Colonic mucosa (tissue), 4 donors: ENCODE results near the gene TBC1D22A. TPM values are rescaled to one million over a fixed set of nuclear protein-coding genes. Genes with fewer than 3 reads are reported as not detected.

Experiments used
- DNase-seq: peaks from one replicate; pipeline ENCODE4 v3.0.0-alpha.2; 2020
- H3K27ac ChIP-seq: fragments of 200-600 bp; one replicate; pipeline ENCODE4 v1.8.0; 2021
- H3K27me3 ChIP-seq: fragments of 200-600 bp; one replicate; pipeline ENCODE4 v1.8.0; 2021
- H3K36me3 ChIP-seq: fragments of 200-600 bp; one replicate; pipeline ENCODE4 v1.8.0; 2021
- H3K4me1 ChIP-seq: fragments of 200-600 bp; one replicate; pipeline ENCODE4 v1.8.0; 2021; ENCODE audit warnings: mild to moderate bottlenecking
- H3K4me3 ChIP-seq: fragments of 200-600 bp; one replicate; pipeline ENCODE4 v1.8.0; 2021
- H3K9ac ChIP-seq, 2 donors: one replicate each; pipeline ENCODE4 v1.7.0; 2013; ENCODE audit warnings: control low read depth in 2 of 2, low read depth in 2 of 2, low read length in 2 of 2
- H3K9me3 ChIP-seq: fragments of 200-600 bp; one replicate; pipeline ENCODE4 v1.8.0; 2021
- CTCF ChIP-seq: fragments of 200-600 bp; IDR thresholded peaks from one replicate; pipeline ENCODE4 v1.8.0; 2022; ENCODE audit warnings: antibody characterized with exemption, mild to moderate bottlenecking
- intact Hi-C: fragments of 100-400 bp; cut with DNase I; formaldehyde crosslinking; loops from one replicate; pipeline ENCODE4 v1.14.1; 2022
- total RNA-seq, 2 donors: library from RNA; stranded (reverse); fragmentation: NEBNext Ultra II Directional in 1 of 2; extraction: Animal tissue kit (Norgen Biotek cat#: 25700) in 1 of 2; gene quantifications; one replicate each; pipeline ENCODE4 v1.2.1, GENCODE V29; 2021
- donor health status: healthy.
- donor health status: DM: no; HTN: no; CAD: no.
- donor health status: DM: no; HTN: no; CAD: no.

The TBC1D22A gene
- total RNA-seq, 2 donors from 2014 or later: 34.2 to 36.4 TPM

- Histone ChIP-seq H3K4me3 (no peak overlapping the region), H3K9ac (no peak overlapping the region), H3K9me3 (no peaks in the 10 kb centered on the region), H3K36me3 (no peaks in the 10 kb centered on the region), H3K4me1 (no peaks in the 10 kb centered on the region), H3K27ac (no peak overlapping the region), H3K27me3 (no peaks in the 10 kb centered on the region)
- TF ChIP-seq CTCF: no peak
- no peak for DNase-seq
- intact Hi-C loops: no loop called here
Measured at GRCh38 chr22:47177334-47177815, 414.9 kb downstream of the TBC1D22A start.

- Histone ChIP-seq H3K9me3 (no peaks in the 10 kb centered on the region), H3K36me3 (no peaks in the 10 kb centered on the region), H3K27ac (no peak overlapping the region), H3K4me1 (no peaks in the 10 kb centered on the region), H3K9ac (no peak overlapping the region), H3K27me3 (no peaks in the 10 kb centered on the region), H3K4me3 (no peak overlapping the region)
- intact Hi-C loops: no loop called here
- TF ChIP-seq CTCF: no peak
- DNase-seq: no peak
Measured at GRCh38 chr22:47178339-47178738, 415.9 kb downstream of the TBC1D22A start.

- Histone ChIP-seq H3K4me3 (no peak overlapping the region), H3K9ac (no peak overlapping the region), H3K36me3 (no peaks in the 10 kb centered on the region), H3K9me3 (no peaks in the 10 kb centered on the region), H3K27me3 (no peaks in the 10 kb centered on the region), H3K27ac (no peak overlapping the region), H3K4me1 (no peaks in the 10 kb centered on the region)
- intact Hi-C loops: no loop called here
- no peak for TF ChIP-seq CTCF
- no peak for DNase-seq
Measured at GRCh38 chr22:47180796-47181195, 418.3 kb downstream of the TBC1D22A start.

- no peak overlapping the region for H3K4me3 ChIP-seq
- no peaks in the 10 kb centered on the region for H3K36me3 ChIP-seq
- no peaks in the 10 kb centered on the region for H3K9me3 ChIP-seq
- DNase-seq: no peak
- no peaks in the 10 kb centered on the region for H3K4me1 ChIP-seq
- H3K27ac ChIP-seq: no peak overlapping the region
- no peaks in the 10 kb centered on the region for H3K27me3 ChIP-seq
- no peak overlapping the region for H3K9ac ChIP-seq
- TF ChIP-seq CTCF: no peak
- intact Hi-C loops: no loop called here
Measured at GRCh38 chr22:47187176-47187957, 424.9 kb downstream of the TBC1D22A start.

- intact Hi-C loops: no loop called here
- Histone ChIP-seq H3K4me3 (no peak overlapping the region), H3K36me3 (no peaks in the 10 kb centered on the region), H3K27ac (no peak overlapping the region), H3K9me3 (no peaks in the 10 kb centered on the region), H3K4me1 (no peaks in the 10 kb centered on the region), H3K27me3 (no peaks in the 10 kb centered on the region), H3K9ac (no peak overlapping the region)
- no peak for DNase-seq
- TF ChIP-seq CTCF: no peak
Measured at GRCh38 chr22:47188261-47189055, 426.0 kb downstream of the TBC1D22A start.
